K562 (cell line): ENCODE results near the gene DOK4. TPM values are rescaled to one million over a fixed set of nuclear protein-coding genes. Genes with fewer than 3 reads are reported as not detected.
A peak's percentile ranks its signal among the peaks of the same experiment; 100 is the strongest.

ENCODE experiments used
- ATAC-seq: fragments of 200-7000 bp; cut with Tn5 transposase; 3 replicates; pipeline ENCODE4 v1.9.1; 2020; ENCODE audit warnings: moderate library complexity
- BruUV-seq: library from RNA; stranded (reverse); fragments of 400-500 nt; replicated peaks from 2 replicates; lab custom pipeline; 2021; lab: Mats Ljungman, UMichigan
- CTCF ChIA-PET: fragments of 300-600 bp; formaldehyde crosslinking; extraction: SDS; loops from one replicate; lab custom pipeline; 2021; ENCODE audit warnings: low intra/inter-chr PET ratio; lab: Yijun Ruan, JAX
- POLR2A ChIA-PET: fragments of 300-600, 350-650 bp; sonication (Branson Sonifier 250); formaldehyde crosslinking; extraction: SDS; loops from one replicate; lab custom pipeline; 2021; ENCODE audit warnings: antibody characterized with exemption, inconsistent platforms; lab: Yijun Ruan, JAX
- DNase-seq, 4 experiments: peaks; one replicate each; pipeline versions ENCODE4 v3.0.0 to v3.0.0-alpha.2; 2011 to 2018; ENCODE audit warnings: low spot score in 3 of 4, mixed read lengths in 3 of 4; ENCODE audit errors: extremely low read depth in 1 of 4
- FAIRE-seq: peaks from 2 replicates; lab custom pipeline; 2011; peaks lifted over from hg19 to GRCh38; lab: Jason Lieb, UNC
- H2AFZ ChIP-seq: 2 replicates; pipeline ENCODE4 v1.6.0; 2011; ENCODE audit warnings: low read depth, low read length, control low read depth, inconsistent platforms
- H3K27ac ChIP-seq: fragments of 200-600 bp; 3 replicates; pipeline ENCODE4 v1.8.0; 2011; ENCODE audit warnings: low read depth, mild to moderate bottlenecking, control low read depth, inconsistent platforms, low read length, moderate library complexity, mixed read lengths; ENCODE audit errors: extremely low read depth
- H3K27me3 ChIP-seq, 2 experiments: fragments of 300-600 bp in 1 of 2; 2 replicates in 1 of 2; 3 replicates in 1 of 2; pipeline versions ENCODE4 v1.6.0 to v1.8.0; 2011; ENCODE audit warnings: inconsistent platforms in 2 of 2, low read length in 2 of 2, mild to moderate bottlenecking in 1 of 2, mixed read lengths in 1 of 2, moderate library complexity in 1 of 2; ENCODE audit not compliant: control insufficient read depth in 2 of 2, insufficient read depth in 2 of 2
- H3K36me3 ChIP-seq: fragments of 300-600 bp; 3 replicates; pipeline ENCODE4 v1.8.0; 2011; ENCODE audit warnings: mild to moderate bottlenecking, low read length, inconsistent platforms; ENCODE audit not compliant: control insufficient read depth, insufficient read depth
- H3K4me1 ChIP-seq, 2 experiments: fragments of 200-600 bp in 1 of 2; replicated peaks in 1 of 2; 2 replicates in 1 of 2; 3 replicates in 1 of 2; pipeline versions ENCODE4 v1.5.1 to v1.8.0; 2011; ENCODE audit warnings: inconsistent platforms in 2 of 2, low read length in 2 of 2, mild to moderate bottlenecking in 1 of 2, mixed read lengths in 1 of 2, moderate library complexity in 1 of 2; ENCODE audit not compliant: control insufficient read depth in 2 of 2, insufficient read depth in 2 of 2
- H3K4me2 ChIP-seq: 2 replicates; pipeline ENCODE4 v1.6.1; 2011; ENCODE audit warnings: low read length, control low read depth, inconsistent platforms, mixed read lengths; ENCODE audit not compliant: insufficient read depth
- H3K4me3 ChIP-seq: fragments of 200-600 bp; sonication (generic), shearing (Covaris generic); 2 replicates; pipeline ENCODE4 v1.5.1; 2016; ENCODE audit warnings: control low read depth, inconsistent platforms
- H3K79me2 ChIP-seq: fragments of 200-600 bp; 3 replicates; pipeline ENCODE4 v1.8.0; 2011; ENCODE audit warnings: low read length, inconsistent platforms; ENCODE audit not compliant: control insufficient read depth, insufficient read depth
- H3K9ac ChIP-seq, 2 experiments: 2 replicates each; pipeline versions ENCODE4 v1.6.0 to v1.6.1; 2011; ENCODE audit warnings: low read depth in 2 of 2, low read length in 2 of 2, control low read depth in 1 of 2, inconsistent platforms in 1 of 2, mild to moderate bottlenecking in 1 of 2, mixed read lengths in 1 of 2; ENCODE audit not compliant: insufficient read depth in 1 of 2
- H3K9me1 ChIP-seq: one replicate; pipeline ENCODE4 v1.6.0; 2011; ENCODE audit warnings: inconsistent platforms, mild to moderate bottlenecking, low read length, moderate library complexity; ENCODE audit not compliant: control insufficient read depth, insufficient read depth
- H3K9me3 ChIP-seq: replicated peaks from 2 replicates; pipeline ENCODE4 v1.5.1; 2011; ENCODE audit warnings: low read depth, low read length, inconsistent platforms; ENCODE audit not compliant: control insufficient read depth, insufficient read depth
- H4K20me1 ChIP-seq: replicated peaks from 2 replicates; pipeline ENCODE4 v1.6.1; 2011; ENCODE audit warnings: low read length, inconsistent platforms, mixed read lengths; ENCODE audit not compliant: control insufficient read depth, insufficient read depth
- ESRRA ChIP-seq: fragments of 450-650 bp; IDR thresholded peaks from 2 replicates; pipeline ENCODE4 v1.6.1; 2014; ENCODE audit warnings: low read depth, mild to moderate bottlenecking, moderate library complexity, borderline replicate concordance
- FOXK1 ChIP-seq: sonication (generic); formaldehyde crosslinking; IDR thresholded peaks from 2 replicates; pipeline ENCODE4 v1.8.0; 2022; ENCODE audit warnings: missing genetic modification reagents, mild to moderate bottlenecking, borderline replicate concordance
- MEIS2 ChIP-seq: fragments of 450-650 bp; IDR thresholded peaks from 2 replicates; pipeline ENCODE4 v1.6.1; 2014; ENCODE audit warnings: mild to moderate bottlenecking; ENCODE audit not compliant: partially characterized antibody
- PKNOX1 ChIP-seq: fragments of 450-650 bp; IDR thresholded peaks from 2 replicates; pipeline ENCODE4 v1.6.1; 2016
- SAP30 ChIP-seq: fragments of 200-600 bp; sonication (generic); IDR thresholded peaks from 2 replicates; pipeline ENCODE4 v1.6.1; 2012; ENCODE audit warnings: borderline replicate concordance, low read depth, mild to moderate bottlenecking, moderate library complexity, low read length, control low read depth, inconsistent platforms; ENCODE audit not compliant: insufficient read depth, poor library complexity, severe bottlenecking
- SMARCA4 ChIP-seq: fragments of 450-650 bp; IDR thresholded peaks from 2 replicates; pipeline ENCODE4 v1.6.1; 2016
- U2AF2 ChIP-seq: fragments of 200-400 bp; formaldehyde crosslinking; optimal IDR thresholded peaks from 2 replicates; pipeline ENCODE3; 2017; ENCODE audit warnings: low read depth, mild to moderate bottlenecking, low read length
- ZBTB17 ChIP-seq: fragments of 450-650 bp; formaldehyde crosslinking; IDR thresholded peaks from 2 replicates; pipeline ENCODE4 v1.4.0; 2020; ENCODE audit warnings: mild to moderate bottlenecking
- ZFPM2 ChIP-seq: fragments of 250-450 bp; sonication (Bioruptor Pico); IDR thresholded peaks from 2 replicates; pipeline ENCODE4 v1.5.1; 2022; ENCODE audit warnings: mild to moderate bottlenecking
- ZNF232 ChIP-seq: sonication (generic); formaldehyde crosslinking; IDR thresholded peaks from 2 replicates; pipeline ENCODE4 v1.8.0; 2022; ENCODE audit warnings: mild to moderate bottlenecking, missing genetic modification reagents
- ZNF282 ChIP-seq: sonication (generic); formaldehyde crosslinking; IDR thresholded peaks from 2 replicates; pipeline ENCODE4 v1.8.1; 2023; ENCODE audit warnings: missing genetic modification reagents
- WGBS: fragments of 100-300 bp; shearing (Covaris generic); methylation state at CpG from one replicate; pipeline ENCODE4 v1.1.6; 2016; ENCODE audit warnings: low coverage, mixed read lengths; ENCODE audit not compliant: insufficient coverage; ENCODE audit errors: missing lambda C conversion rate; 5-methylcytosine and 5-hydroxymethylcytosine counted together
- in situ Hi-C: fragments of 300-500 bp; cut with MboI; formaldehyde crosslinking; loops from 4 replicates; pipeline ENCODE4 v1.15.0; 2018; ENCODE audit warnings: inconsistent platforms, mixed read lengths
- intact Hi-C: fragments of 100-400 bp; cut with micrococcal nuclease; formaldehyde crosslinking; loops from 2 replicates; pipeline ENCODE4 v1.14.2; 2022
- polyA plus RNA-seq, 8 experiments: library from polyadenylated mRNA; depleted of rRNA in 4 of 8; stranded (reverse) in 5 of 8; unstranded in 3 of 8; fragments of >200 nt; fragmentation: Nextera tagmentation in 2 of 8; fragmentation: Illumina TruSeq in 1 of 8; extraction: Ambion mirVana in 2 of 8; extraction: Trizol in 1 of 8; gene quantifications; 2 replicates each; pipeline versions ENCODE4 v1.2.1 to v1.2.3, GENCODE V29; 2011 to 2014; ENCODE audit warnings: inconsistent platforms in 1 of 8, missing spikeins in 1 of 8
- total RNA-seq, 7 experiments: library from RNA; depleted of rRNA in 6 of 7; stranded (reverse); fragments of >200 nt in 6 of 7; fragmentation: Illumina TruSeq in 2 of 7; extraction: Trizol in 2 of 7; gene quantifications; 2 replicates each; pipeline versions ENCODE4 v1.2.1 to v1.2.3, GENCODE V29; 2011 to 2021; ENCODE audit warnings: low replicate concordance in 1 of 7
- TF ChIP-seq, protein P1 (sequence below): fragments of 450-650 bp; IDR thresholded peaks from 2 replicates; pipeline ENCODE4 v1.6.1; 2017; ENCODE audit warnings: antibody characterized with exemption, mild to moderate bottlenecking
- TF ChIP-seq, protein P2 (sequence below): sonication (generic); formaldehyde crosslinking; IDR thresholded peaks from 2 replicates; pipeline ENCODE4 v1.8.0; 2022; ENCODE audit warnings: mild to moderate bottlenecking, missing genetic modification reagents

DOK4 gene
- total and polyA plus RNA-seq, 9 of the 15 experiments (the other 6 are each of a cell fraction or from before 2014, with no cell fraction given), result 0.10 to 14.4 (median 8.3) TPM

DNA sequence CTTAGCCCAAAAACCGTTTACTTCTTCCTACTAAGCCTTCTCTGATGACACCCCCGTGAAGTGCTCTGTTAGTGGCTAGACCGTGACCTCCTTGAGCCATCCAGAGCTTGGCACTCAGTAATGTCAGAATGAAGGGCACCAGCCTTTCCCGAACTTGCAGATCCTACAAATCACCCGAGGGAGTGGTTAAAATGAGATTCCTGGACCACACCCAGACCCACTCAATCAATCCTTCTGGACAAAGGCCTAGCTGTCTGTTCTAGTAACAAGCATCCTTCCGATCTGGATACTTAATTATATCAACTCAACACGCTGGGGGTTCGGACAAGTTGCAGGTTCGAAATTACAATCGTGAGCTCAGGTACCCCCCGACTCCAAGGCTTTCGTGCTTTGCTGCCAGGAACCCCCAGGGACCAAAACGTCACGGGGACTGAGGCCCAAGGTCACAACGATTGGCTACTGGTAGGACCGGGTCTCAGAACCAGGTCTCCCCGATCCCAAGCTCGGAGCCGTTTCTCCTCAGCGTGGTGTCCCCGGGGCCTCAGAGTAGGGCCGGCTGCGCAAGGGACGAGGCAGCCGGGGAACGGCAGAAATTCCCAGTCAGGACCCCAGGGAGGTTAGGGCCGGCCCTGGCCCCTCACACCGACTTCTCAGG, 39.6 kb downstream of the DOK4 start:
- Histone ChIP-seq H3K4me1 (peaks cover 11 to 15% of the 10 kb centered on the region in 2 experiments; a peak in 3 of 5 replicates), H3K4me2 (peak overlapping the region; percentile 90), H4K20me1 (no peaks in the 10 kb centered on the region), H3K36me3 (peaks cover 26% of the 10 kb centered on the region), H3K9me3 (no peaks in the 10 kb centered on the region), H3K27ac (peak overlapping the region; percentile 93), H3K79me2 (peaks cover 69% of the 10 kb centered on the region), H3K27me3 (no peaks in the 10 kb centered on the region), H3K4me3 (peak overlapping the region; percentile 88), H2AFZ (peak overlapping the region; percentile 83), H3K9me1 (no peaks in the 10 kb centered on the region), H3K9ac (peak overlapping the region; percentile 97 to 99)
- in situ Hi-C loops (no loop called here), intact Hi-C loops (no loop called here)
- 0% methylated on average over 28 of the region's 28 CpGs for WGBS
- ChIA-PET POLR2A (interaction anchor here (0.6 to 1.7 kb wide), 11 partner anchors 10 to 152 kb away, joined by 3 to 12 read pairs (median 3); partner anchors contain the start of gene ADGRG5), CTCF (no interaction called here)
- FAIRE-seq (peak; percentile 42), ATAC-seq (peak; percentile 38), DNase-seq (peak; percentile 33 to 57 (median 38))
- no TSS peak for BruUV-seq
- peak; percentile 49; the same call in 1 of the 2 replicates for TF ChIP-seq FOXK1 (CRISPR knock-in tag)
- TF ChIP-seq SMARCA4, result 0 out of 2 replicates have a peak, but pooled peaks have one; percentile 32
- no peak for TF ChIP-seq ZFPM2 (CRISPR knock-in tag)
- TF ChIP-seq U2AF2, result no peak
- peak; percentile 29 for TF ChIP-seq MEIS2
- no peak for TF ChIP-seq SAP30
- TF ChIP-seq ZNF232, result 0 out of 2 replicates have a peak, but pooled peaks have one; percentile 12
- TF ChIP-seq, protein P1, sequence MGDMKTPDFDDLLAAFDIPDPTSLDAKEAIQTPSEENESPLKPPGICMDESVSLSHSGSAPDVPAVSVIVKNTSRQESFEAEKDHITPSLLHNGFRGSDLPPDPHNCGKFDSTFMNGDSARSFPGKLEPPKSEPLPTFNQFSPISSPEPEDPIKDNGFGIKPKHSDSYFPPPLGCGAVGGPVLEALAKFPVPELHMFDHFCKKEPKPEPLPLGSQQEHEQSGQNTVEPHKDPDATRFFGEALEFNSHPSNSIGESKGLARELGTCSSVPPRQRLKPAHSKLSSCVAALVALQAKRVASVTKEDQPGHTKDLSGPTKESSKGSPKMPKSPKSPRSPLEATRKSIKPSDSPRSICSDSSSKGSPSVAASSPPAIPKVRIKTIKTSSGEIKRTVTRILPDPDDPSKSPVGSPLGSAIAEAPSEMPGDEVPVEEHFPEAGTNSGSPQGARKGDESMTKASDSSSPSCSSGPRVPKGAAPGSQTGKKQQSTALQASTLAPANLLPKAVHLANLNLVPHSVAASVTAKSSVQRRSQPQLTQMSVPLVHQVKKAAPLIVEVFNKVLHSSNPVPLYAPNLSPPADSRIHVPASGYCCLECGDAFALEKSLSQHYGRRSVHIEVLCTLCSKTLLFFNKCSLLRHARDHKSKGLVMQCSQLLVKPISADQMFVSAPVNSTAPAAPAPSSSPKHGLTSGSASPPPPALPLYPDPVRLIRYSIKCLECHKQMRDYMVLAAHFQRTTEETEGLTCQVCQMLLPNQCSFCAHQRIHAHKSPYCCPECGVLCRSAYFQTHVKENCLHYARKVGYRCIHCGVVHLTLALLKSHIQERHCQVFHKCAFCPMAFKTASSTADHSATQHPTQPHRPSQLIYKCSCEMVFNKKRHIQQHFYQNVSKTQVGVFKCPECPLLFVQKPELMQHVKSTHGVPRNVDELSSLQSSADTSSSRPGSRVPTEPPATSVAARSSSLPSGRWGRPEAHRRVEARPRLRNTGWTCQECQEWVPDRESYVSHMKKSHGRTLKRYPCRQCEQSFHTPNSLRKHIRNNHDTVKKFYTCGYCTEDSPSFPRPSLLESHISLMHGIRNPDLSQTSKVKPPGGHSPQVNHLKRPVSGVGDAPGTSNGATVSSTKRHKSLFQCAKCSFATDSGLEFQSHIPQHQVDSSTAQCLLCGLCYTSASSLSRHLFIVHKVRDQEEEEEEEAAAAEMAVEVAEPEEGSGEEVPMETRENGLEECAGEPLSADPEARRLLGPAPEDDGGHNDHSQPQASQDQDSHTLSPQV, result 0 out of 2 replicates have a peak, but pooled peaks have one; percentile 18
- TF ChIP-seq, protein P2, sequence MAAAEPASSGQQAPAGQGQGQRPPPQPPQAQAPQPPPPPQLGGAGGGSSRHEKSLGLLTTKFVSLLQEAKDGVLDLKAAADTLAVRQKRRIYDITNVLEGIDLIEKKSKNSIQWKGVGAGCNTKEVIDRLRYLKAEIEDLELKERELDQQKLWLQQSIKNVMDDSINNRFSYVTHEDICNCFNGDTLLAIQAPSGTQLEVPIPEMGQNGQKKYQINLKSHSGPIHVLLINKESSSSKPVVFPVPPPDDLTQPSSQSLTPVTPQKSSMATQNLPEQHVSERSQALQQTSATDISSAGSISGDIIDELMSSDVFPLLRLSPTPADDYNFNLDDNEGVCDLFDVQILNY (CRISPR knock-in tag), result 0 out of 2 replicates have a peak, but pooled peaks have one; percentile 8
- peak; percentile 68 for TF ChIP-seq ZBTB17 (CRISPR knock-in tag)
- TF ChIP-seq ESRRA, result peak; percentile 46
- no peak for TF ChIP-seq ZNF282 (CRISPR knock-in tag)
- peak; percentile 30; the same call in 1 of the 2 replicates for TF ChIP-seq PKNOX1
